Fibroblast of skin of back (primary cell): ENCODE results near the gene APLNR.

ENCODE experiments used
- DNase-seq: peaks from one replicate; pipeline ENCODE4 v3.0.0-alpha.2; 2013

APLNR gene

DNA sequence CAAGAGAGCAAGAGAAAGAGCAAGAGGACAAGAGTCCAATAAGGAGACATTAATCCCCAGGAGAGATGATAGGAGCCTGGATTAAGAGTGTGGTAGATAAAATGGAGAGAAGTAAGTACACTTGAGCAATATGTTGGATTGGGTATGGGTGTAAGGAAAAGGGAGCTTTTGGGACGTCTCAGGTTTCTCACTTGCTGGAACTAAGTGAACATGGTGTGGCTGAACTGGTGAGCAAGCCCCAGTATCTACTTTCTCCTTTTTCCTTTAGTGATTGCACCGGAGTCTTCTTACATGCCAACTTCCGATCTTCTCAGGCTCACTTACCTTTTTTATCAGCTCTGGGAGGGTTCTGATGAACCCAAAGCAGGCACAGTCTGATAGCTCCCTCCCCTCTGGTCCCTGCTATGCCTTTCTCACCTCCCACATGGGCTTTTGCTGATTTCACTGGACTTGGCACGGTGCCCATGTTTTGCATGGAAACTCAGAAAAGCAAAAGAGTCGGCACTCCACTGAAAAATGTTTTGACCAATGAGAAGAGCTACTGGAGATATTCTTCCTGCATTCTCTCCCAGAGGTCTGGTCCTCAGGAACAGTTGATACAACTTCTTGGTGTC lies 14.5 kb upstream of the APLNR start:
- peak; percentile 42 for DNase-seq

DNA sequence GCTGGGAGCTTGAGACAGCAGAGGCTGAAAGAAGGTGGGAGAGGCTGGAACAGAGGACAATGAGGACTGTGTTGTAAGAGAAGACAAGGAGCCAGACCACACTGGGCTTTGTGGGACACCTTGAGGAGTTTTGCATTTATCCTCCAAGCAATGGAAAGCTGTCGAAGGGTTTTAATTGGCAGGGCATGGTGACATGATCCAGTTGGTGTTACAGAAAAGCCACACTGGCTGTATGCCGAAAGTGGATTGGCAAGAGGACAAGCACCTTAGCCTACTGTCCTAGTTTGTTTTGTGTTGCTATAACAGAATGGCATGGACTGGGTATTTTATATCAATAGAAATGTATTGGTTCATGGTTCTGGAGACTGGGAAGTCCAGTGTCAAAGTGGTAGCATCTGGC lies 14.0 kb upstream of the APLNR start:
- no peak for DNase-seq

GRCh38 chr11:57249384-57250319 lies 12.6 kb upstream of the APLNR start:
- DNase-seq = peak; percentile 67

DNA sequence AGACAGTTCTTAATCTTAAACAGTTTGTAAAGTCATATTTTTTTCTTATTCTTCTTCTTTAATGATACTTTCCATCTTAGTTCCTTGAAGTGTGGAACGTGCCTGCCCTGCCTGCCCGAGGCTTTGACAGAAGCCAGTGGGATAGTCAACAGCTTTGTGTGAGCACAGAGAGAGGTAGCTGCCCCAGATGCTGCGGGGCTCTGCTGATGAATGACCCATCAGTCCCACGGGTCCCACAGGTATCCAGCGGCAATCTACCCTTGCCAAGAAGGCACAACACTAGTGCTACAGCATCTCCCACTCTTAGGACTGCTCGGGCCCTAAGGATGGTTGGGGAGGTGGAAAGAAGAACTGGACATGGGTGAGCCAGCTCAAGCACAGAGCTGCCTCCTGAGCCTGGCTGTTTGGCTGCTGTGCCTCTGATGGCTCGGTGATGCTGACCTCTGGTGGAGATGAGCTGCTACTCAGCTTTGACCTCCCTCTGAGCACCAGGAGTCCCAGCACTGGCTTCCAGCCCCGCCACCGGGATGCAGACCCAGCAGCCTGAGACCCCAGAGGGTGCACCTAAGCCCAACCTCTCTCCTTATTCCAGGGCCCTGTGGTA lies 11.8 kb upstream of the APLNR start:
- DNase-seq = peak; percentile 73

GRCh38 chr11:57244911-57245310 lies 7.9 kb upstream of the APLNR start:
- no peak for DNase-seq

DNA sequence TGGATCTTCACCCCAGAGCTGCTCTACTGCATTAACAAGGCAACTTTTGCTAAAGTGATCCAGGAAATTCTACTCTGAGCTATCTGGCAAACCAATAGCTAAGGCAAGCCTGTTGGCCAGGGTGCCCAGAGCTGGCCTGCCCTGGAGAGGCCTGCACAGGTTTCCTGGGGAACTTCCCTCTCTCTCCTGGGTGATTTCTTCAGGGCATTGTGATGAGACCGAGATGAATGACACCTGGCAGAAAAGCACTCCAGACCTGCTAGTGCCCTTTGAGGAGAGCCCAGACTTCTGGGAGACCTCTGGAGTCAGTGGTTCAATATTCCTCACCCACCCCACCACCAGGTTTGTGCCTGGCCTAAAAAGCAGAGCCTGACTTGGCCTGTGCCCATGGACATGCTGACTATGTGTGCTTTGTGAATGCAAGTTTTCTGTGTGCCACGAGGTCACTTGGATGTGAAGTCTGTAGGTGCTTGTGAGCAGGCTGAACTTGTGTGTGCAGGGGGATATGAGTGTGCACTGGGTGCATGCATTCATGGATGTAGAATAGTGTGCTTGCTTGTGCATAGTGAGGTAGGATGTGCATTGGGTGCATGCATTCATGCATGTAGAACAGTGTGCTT lies 4.4 kb upstream of the APLNR start:
- no peak for DNase-seq

GRCh38 chr11:57240757-57241156 lies 3.7 kb upstream of the APLNR start:
- no peak for DNase-seq

DNA sequence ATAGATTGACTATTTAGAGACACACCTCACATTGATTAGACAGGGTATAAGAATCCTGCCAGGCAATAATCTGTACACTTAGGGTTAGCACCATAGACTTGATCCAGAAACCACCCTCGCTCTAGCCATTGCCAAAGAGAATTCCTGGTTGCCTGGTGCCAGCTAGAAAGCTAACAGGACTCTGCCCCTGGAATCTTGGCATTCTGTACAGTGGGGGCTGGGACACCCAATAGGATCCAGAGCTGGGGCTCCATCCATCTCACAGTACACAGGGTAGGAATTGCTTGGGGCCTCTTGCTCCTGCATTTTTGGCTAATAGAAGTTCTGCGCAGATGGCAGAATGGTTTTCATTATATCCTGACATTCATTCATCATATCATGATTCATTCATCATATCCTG lies 3.0 kb upstream of the APLNR start:
- no peak for DNase-seq

- no peak for DNase-seq
Measured at GRCh38 chr11:57239348-57239747, 2.3 kb upstream of the APLNR start.

- no peak for DNase-seq
Measured at GRCh38 chr11:57235761-57236703, 1.0 kb downstream of the APLNR start.

- DNase-seq = no peak
Measured at GRCh38 chr11:57233702-57234101, 3.3 kb downstream of the APLNR start.

- no peak for DNase-seq
Measured at GRCh38 chr11:57231539-57232253, 5.4 kb downstream of the APLNR start.

GRCh38 chr11:57230791-57231538 lies 6.1 kb downstream of the APLNR start:
- no peak for DNase-seq

DNA sequence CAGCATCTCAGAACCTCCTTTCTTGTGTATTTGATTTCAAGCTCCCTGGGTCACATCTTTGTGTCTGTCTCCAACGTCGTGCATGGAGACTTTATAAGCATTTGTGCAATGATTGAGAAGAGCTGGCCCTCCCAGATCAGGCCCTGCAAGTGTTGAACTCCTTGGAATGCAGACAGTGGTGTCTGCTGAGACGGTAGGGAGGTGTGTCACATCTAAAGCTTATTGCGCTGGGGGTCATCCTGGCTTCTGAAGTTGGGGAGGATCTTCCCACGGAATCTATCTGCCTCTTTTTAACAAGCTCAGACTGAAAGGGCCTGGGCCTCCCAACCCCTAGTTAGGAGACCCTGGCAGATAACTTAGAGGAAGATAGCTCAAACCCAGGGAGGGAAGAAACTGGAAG lies 6.7 kb downstream of the APLNR start:
- DNase-seq = peak; percentile 39

GRCh38 chr11:57228600-57228999 lies 8.4 kb downstream of the APLNR start:
- no peak for DNase-seq

- DNase-seq = peak; percentile 91
Measured at GRCh38 chr11:57224537-57224936, 12.5 kb downstream of the APLNR start.

DNA sequence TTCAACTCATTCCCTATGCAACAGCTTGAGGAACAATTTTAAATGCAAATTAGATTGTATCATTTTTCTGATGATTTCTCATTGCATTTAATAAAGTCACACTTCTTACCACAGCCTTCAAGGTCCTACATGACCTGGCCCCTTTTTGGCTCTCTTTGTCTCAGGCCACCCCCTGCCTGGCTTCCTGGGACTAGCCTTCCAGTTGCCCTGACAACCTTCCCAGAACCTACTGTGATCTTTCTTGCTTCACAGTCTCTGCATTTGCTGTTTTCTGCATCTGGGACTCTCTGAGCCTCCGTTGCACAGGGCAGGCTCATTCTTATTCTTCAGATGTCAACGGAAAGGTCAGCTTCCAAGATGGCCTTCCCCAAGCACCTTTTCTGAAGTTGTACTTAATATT lies 12.9 kb downstream of the APLNR start:
- no peak for DNase-seq

- DNase-seq = peak; percentile 62
Measured at GRCh38 chr11:57223601-57224000, 13.4 kb downstream of the APLNR start.

DNA sequence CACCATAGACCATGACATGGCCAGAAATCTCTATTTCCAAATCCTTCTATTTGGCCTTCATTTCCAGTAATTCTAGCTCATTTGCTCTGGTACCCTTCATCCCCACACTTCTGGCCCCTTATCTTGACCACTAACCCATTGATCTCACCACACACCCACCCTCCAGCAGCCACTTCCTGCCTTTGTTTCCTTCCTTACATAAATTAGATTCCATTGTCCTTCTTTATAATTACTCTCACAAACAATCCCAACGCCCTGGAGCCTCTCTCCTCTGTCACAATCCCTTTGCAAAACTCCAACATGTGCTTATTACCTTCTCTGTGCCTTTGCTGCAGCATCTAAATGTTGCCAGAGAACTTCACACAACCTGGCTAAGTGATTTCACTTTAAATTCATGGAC lies 14.8 kb downstream of the APLNR start:
- no peak for DNase-seq

- DNase-seq = no peak
Measured at GRCh38 chr11:57219021-57219627, 17.9 kb downstream of the APLNR start.
